ENCODE data around the gene LRRC9.
"Not testable (repeated sequence)": the region's sequence is repeated elsewhere in the genome, so short reads cannot be mapped to it uniquely, and the experiment has no call there.

DNA sequence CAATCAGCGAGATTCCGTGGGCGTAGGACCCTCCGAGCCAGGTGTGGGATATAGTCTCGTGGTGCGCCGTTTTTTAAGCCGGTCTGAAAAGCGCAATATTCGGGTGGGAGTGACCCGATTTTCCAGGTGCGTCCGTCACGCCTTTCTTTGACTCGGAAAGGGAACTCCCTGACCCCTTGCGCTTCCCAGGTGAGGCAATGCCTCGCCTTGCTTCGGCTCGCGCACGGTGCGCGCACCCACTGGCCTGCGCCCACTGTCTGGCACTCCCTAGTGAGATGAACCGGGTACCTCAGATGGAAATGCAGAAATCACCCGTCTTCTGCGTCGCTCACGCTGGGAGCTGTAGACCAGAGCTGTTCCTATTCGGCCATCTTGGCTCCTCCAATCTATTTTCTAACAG, 32.2 kb downstream of the LRRC9 start:
- TF ChIP-seq, protein P1, sequence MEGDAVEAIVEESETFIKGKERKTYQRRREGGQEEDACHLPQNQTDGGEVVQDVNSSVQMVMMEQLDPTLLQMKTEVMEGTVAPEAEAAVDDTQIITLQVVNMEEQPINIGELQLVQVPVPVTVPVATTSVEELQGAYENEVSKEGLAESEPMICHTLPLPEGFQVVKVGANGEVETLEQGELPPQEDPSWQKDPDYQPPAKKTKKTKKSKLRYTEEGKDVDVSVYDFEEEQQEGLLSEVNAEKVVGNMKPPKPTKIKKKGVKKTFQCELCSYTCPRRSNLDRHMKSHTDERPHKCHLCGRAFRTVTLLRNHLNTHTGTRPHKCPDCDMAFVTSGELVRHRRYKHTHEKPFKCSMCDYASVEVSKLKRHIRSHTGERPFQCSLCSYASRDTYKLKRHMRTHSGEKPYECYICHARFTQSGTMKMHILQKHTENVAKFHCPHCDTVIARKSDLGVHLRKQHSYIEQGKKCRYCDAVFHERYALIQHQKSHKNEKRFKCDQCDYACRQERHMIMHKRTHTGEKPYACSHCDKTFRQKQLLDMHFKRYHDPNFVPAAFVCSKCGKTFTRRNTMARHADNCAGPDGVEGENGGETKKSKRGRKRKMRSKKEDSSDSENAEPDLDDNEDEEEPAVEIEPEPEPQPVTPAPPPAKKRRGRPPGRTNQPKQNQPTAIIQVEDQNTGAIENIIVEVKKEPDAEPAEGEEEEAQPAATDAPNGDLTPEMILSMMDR (conservative IDR thresholded peaks at IDR 0.05; ENCODE audit: low read length) = not testable (repeated sequence)
- not testable (repeated sequence) for TF ChIP-seq EZH2phosphoT487 (IDR thresholded peaks at IDR 0.05; ENCODE audit: borderline replicate concordance)
